Stimulated activated naive CD8-positive, alpha-beta T cell treated with anti-CD3 and anti-CD28 coated beads, Interleukin-15, amount 100 ng/mL, for 72 hours (primary cell): ENCODE measurements around the gene NTMT2.

Source experiments
- ATAC-seq: fragments of 150-1000 bp; cut with Tn5 transposase; 2 replicates; pipeline ENCODE4 v1.10.0; 2021; ENCODE audit warnings: mild to moderate bottlenecking, moderate library complexity
- DNase-seq, 2 donors: peaks; one replicate each; pipeline ENCODE4 v3.0.0; 2021 to 2022
- H3K27ac Mint-ChIP-seq, 2 donors: one replicate each; pipeline ENCODE4 v1.8.0; 2022; ENCODE audit warnings: mild to moderate bottlenecking in 2 of 2, mixed read lengths in 2 of 2, moderate library complexity in 2 of 2
- H3K27me3 Mint-ChIP-seq: one replicate; pipeline ENCODE4 v1.8.0; 2022; ENCODE audit warnings: mixed read lengths
- H3K4me1 Mint-ChIP-seq: one replicate; pipeline ENCODE4 v1.8.0; 2022; ENCODE audit warnings: mild to moderate bottlenecking, mixed read lengths
- H3K4me3 Mint-ChIP-seq, 2 donors: one replicate each; pipeline ENCODE4 v1.8.0; 2022; ENCODE audit warnings: mild to moderate bottlenecking in 2 of 2, mixed read lengths in 2 of 2, moderate library complexity in 1 of 2
- H3K9me3 Mint-ChIP-seq, 2 donors: one replicate each; pipeline ENCODE4 v1.8.0; 2022; ENCODE audit warnings: mixed read lengths in 2 of 2

Gene NTMT2

GRCh38 chr1:170214117-170215032, 68.6 kb downstream of the NTMT2 start:
- Mint-ChIP-seq H3K9me3 (peaks cover 4 to 7% of the 10 kb centered on the region in 2 donors), H3K27me3 (peaks cover 46% of the 10 kb centered on the region), H3K4me3 (peak overlapping the region; percentile 3 to 37), H3K27ac (no peak overlapping the region), H3K4me1 (peaks cover 15% of the 10 kb centered on the region)
- ATAC-seq: peak; percentile 71
- DNase-seq: no peak

- Mint-ChIP-seq H3K4me1 (peaks cover 15% of the 10 kb centered on the region), H3K27ac (no peak overlapping the region), H3K27me3 (peaks cover 50% of the 10 kb centered on the region), H3K9me3 (peaks cover 4 to 7% of the 10 kb centered on the region in 2 donors), H3K4me3 (no peak overlapping the region)
- DNase-seq (no peak), ATAC-seq (no peak)
Observed at GRCh38 chr1:170215072-170215885, 69.5 kb downstream of the NTMT2 start.

GRCh38 chr1:170217517-170218256, 71.9 kb downstream of the NTMT2 start:
- H3K4me1 Mint-ChIP-seq: peaks cover 15% of the 10 kb centered on the region
- no peaks in the 10 kb centered on the region for H3K9me3 Mint-ChIP-seq
- no peak for ATAC-seq
- H3K27ac Mint-ChIP-seq: no peak overlapping the region
- no peak for DNase-seq
- H3K4me3 Mint-ChIP-seq: no peak overlapping the region
- peaks cover 43% of the 10 kb centered on the region for H3K27me3 Mint-ChIP-seq

GRCh38 chr1:170218257-170218650, 72.5 kb downstream of the NTMT2 start:
- ATAC-seq: no peak
- peaks cover 15% of the 10 kb centered on the region for H3K4me1 Mint-ChIP-seq
- H3K27me3 Mint-ChIP-seq: peaks cover 40% of the 10 kb centered on the region
- H3K27ac Mint-ChIP-seq: no peak overlapping the region
- peaks cover 0 to 3% of the 10 kb centered on the region in 2 donors for H3K9me3 Mint-ChIP-seq
- H3K4me3 Mint-ChIP-seq: no peak overlapping the region
- DNase-seq: no peak
